SW480 (cell line): ENCODE results near the gene PEX11A.

Experiments used
- DNase-seq: peaks from one replicate; pipeline ENCODE4 v3.0.0-alpha.2; 2016; ENCODE audit warnings: low spot score

PEX11A gene

GRCh38 chr15:89654847-89655805, 35.4 kb downstream of the PEX11A start, which contains the start of gene KIF7:
TSS of gene KIF7 (minus strand) at chr15:89655467. CDS start at chr15:89652930, 2,537 bp downstream.
- no peak for DNase-seq

GRCh38 chr15:89654301-89654761, 36.2 kb downstream of the PEX11A start:
- DNase-seq = no peak

- DNase-seq = no peak
These were observed 37.0 kb downstream of the PEX11A start for GRCh38 chr15:89653578-89653977.

GRCh38 chr15:89652666-89653065, 37.9 kb downstream of the PEX11A start:
- no peak for DNase-seq

GRCh38 chr15:89652131-89652530, 38.4 kb downstream of the PEX11A start:
- no peak for DNase-seq

- DNase-seq = no peak
These were observed 40.8 kb downstream of the PEX11A start for GRCh38 chr15:89649716-89650115.

GRCh38 chr15:89649013-89649625, 41.4 kb downstream of the PEX11A start:
- DNase-seq = no peak

- DNase-seq = no peak
These were observed 42.2 kb downstream of the PEX11A start for GRCh38 chr15:89648106-89649012.

GRCh38 chr15:89647191-89647851, 43.2 kb downstream of the PEX11A start:
- peak; percentile 46 for DNase-seq

GRCh38 chr15:89646416-89647141, 44.0 kb downstream of the PEX11A start:
- DNase-seq = no peak

- no peak for DNase-seq
These were observed 44.9 kb downstream of the PEX11A start for GRCh38 chr15:89645680-89646079.

GRCh38 chr15:89642106-89642505, 48.4 kb downstream of the PEX11A start:
- no peak for DNase-seq

GRCh38 chr15:89641053-89641452, 49.5 kb downstream of the PEX11A start:
- no peak for DNase-seq

GRCh38 chr15:89640245-89640644, 50.3 kb downstream of the PEX11A start:
- no peak for DNase-seq

- DNase-seq = no peak
These were observed 57.0 kb downstream of the PEX11A start for GRCh38 chr15:89633585-89633984.

- no peak for DNase-seq
These were observed 57.8 kb downstream of the PEX11A start for GRCh38 chr15:89632563-89633430.

- DNase-seq = no peak
These were observed 58.7 kb downstream of the PEX11A start for GRCh38 chr15:89631902-89632264.
